DND-41 (cell line): Measurements from ENCODE around the gene MYO1E.

Experiments used
- EZH2 ChIP-seq: IDR thresholded peaks from 3 replicates; pipeline ENCODE4 v1.6.1; 2012; ENCODE audit warnings: borderline replicate concordance, low read depth, mild to moderate bottlenecking, moderate library complexity, low read length, inconsistent platforms; ENCODE audit not compliant: severe bottlenecking
- TF ChIP-seq, protein P1 (sequence below): IDR thresholded peaks from 2 replicates; pipeline ENCODE4 v1.5.1; 2012; ENCODE audit warnings: borderline replicate concordance, low read length, moderate library complexity, mild to moderate bottlenecking; ENCODE audit not compliant: poor library complexity, severe bottlenecking; ENCODE audit errors: extremely low read depth

DNA sequence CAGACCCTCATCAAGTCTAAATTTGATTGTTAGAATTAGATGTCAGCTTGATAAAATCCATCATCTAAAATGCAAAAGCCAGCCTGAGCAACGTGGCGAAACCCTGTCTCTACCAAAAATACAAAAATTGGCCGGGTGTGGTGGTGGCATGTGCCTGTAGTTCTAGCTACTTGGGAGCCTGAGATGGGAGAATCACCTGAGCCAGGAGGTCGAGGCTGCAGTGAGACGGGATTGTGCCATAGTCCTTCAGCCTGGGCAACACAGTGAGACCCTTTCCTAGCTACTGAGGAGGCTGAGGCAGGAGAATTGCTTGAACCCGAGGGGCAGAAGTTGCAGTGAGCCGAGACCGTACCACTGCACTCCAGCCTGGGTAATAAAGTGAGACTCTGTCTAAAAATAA, 69.5 kb downstream of the MYO1E start:
- TF ChIP-seq, protein P1, sequence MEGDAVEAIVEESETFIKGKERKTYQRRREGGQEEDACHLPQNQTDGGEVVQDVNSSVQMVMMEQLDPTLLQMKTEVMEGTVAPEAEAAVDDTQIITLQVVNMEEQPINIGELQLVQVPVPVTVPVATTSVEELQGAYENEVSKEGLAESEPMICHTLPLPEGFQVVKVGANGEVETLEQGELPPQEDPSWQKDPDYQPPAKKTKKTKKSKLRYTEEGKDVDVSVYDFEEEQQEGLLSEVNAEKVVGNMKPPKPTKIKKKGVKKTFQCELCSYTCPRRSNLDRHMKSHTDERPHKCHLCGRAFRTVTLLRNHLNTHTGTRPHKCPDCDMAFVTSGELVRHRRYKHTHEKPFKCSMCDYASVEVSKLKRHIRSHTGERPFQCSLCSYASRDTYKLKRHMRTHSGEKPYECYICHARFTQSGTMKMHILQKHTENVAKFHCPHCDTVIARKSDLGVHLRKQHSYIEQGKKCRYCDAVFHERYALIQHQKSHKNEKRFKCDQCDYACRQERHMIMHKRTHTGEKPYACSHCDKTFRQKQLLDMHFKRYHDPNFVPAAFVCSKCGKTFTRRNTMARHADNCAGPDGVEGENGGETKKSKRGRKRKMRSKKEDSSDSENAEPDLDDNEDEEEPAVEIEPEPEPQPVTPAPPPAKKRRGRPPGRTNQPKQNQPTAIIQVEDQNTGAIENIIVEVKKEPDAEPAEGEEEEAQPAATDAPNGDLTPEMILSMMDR, result no peak
- no peak for TF ChIP-seq EZH2
